BE2C (cell line): ENCODE results near the gene DAB2IP.
A peak's percentile ranks its signal among the peaks of the same experiment; 100 is the strongest.

Source experiments
- DNase-seq: peaks from one replicate; pipeline ENCODE4 v3.0.0-alpha.2; 2020
- H3K27me3 ChIP-seq: fragments of 250-450 bp; sonication (Bioruptor Pico); 2 replicates; pipeline ENCODE4 v1.5.1; 2020; ENCODE audit warnings: mild to moderate bottlenecking
- H3K36me3 ChIP-seq: fragments of 250-450 bp; sonication (Bioruptor Pico); 2 replicates; pipeline ENCODE4 v1.5.1; 2020; ENCODE audit warnings: mild to moderate bottlenecking
- H3K4me1 ChIP-seq: fragments of 250-450 bp; sonication (Bioruptor Pico); 2 replicates; pipeline ENCODE4 v1.5.1; 2020
- H3K4me3 ChIP-seq: 2 replicates; pipeline ENCODE4 v1.5.1; 2011; ENCODE audit warnings: low read depth, low read length
- H3K9me3 ChIP-seq: fragments of 250-450 bp; sonication (Bioruptor Pico); 2 replicates; pipeline ENCODE4 v1.5.1; 2020
- TF ChIP-seq, protein P1 (sequence below): IDR thresholded peaks from 2 replicates; pipeline ENCODE4 v1.5.1; 2012; ENCODE audit warnings: mild to moderate bottlenecking, low read depth, low read length

Gene DAB2IP

DNA sequence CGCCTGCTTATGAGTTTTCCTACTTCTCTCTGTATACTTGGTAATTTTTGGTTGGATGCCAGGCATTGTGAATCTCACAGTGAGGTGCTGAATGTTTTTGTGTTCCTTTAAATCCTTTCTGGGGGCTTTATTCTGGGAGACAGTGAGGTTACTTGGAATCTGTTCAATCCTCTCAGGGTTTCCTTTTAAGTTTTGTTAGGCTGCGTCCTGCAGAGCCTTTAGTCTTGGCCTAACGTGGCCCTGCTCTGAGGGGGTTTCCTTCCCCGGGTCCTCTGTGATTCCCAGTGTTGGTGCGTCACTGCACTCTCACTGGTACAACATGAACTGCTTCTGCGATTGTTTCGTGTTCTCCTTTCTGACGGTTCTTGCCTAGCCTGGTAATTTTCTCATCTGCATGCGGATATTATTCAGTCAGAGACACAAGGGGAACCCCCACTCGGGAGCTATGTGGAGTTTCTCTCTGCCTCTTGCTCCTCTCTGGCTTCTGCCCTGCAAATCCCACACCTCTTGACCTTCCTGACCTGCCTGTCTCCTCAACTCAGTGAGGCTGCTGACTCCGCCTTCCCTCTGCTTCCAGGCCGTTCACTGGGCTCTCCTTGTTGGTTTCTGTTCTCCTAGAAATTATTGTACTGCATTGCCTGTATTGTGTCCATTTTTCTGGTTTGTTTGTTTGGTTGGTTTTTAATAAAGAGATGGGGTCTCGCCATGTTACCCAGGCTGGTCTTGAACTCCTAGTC, 128.1 kb downstream of the DAB2IP start:
- Histone ChIP-seq H3K9me3 (no peaks in the 10 kb centered on the region), H3K4me1 (peaks cover 24% of the 10 kb centered on the region), H3K27me3 (no peaks in the 10 kb centered on the region), H3K4me3 (no peak overlapping the region), H3K36me3 (peaks cover 40% of the 10 kb centered on the region)
- TF ChIP-seq, protein P1, sequence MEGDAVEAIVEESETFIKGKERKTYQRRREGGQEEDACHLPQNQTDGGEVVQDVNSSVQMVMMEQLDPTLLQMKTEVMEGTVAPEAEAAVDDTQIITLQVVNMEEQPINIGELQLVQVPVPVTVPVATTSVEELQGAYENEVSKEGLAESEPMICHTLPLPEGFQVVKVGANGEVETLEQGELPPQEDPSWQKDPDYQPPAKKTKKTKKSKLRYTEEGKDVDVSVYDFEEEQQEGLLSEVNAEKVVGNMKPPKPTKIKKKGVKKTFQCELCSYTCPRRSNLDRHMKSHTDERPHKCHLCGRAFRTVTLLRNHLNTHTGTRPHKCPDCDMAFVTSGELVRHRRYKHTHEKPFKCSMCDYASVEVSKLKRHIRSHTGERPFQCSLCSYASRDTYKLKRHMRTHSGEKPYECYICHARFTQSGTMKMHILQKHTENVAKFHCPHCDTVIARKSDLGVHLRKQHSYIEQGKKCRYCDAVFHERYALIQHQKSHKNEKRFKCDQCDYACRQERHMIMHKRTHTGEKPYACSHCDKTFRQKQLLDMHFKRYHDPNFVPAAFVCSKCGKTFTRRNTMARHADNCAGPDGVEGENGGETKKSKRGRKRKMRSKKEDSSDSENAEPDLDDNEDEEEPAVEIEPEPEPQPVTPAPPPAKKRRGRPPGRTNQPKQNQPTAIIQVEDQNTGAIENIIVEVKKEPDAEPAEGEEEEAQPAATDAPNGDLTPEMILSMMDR, result no peak
- DNase-seq, result peak; percentile 2

DNA sequence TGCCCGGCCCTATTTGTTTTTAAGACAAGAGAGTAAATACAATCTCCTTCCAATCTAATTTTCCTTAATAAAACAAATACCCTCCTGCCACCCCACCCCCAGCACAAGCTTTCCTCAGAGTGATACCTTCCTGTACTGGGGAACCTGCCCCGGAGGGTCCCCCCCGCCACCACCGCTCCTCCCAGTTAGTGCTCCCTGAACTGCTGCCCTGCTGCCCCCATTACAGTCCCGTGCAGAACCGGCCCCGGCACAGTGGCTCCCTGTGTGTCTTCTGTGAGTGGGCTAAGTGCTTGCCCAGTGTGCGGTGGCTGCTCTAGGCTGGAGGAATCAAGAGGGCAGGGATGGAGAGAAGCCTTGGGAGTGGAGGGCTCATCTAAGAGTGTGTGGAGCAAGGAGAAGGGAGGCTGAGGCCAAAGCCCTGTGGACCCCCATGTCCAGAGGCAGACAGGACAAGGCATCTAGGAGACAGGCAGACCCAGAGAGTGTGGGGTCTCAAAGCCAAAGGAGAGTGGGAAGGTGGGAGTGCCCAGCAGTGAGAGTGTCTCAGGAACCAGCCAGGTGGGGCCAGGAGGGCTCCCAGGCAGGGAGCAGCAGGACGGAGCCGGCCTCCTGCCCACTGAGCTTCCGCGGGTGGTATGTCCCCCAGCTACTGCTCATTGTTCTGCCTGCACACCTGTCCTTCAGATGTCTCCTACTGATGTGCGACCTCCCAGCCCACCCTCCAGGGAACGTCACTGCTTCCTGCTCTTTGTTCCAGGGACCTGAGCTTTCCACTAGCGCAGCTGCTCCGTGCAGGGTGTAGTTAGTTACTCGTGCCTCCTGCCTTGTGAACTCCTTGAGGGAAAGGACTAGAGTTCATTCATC, 129.0 kb downstream of the DAB2IP start:
- Histone ChIP-seq H3K4me3 (no peak overlapping the region), H3K4me1 (peaks cover 25% of the 10 kb centered on the region), H3K9me3 (no peaks in the 10 kb centered on the region), H3K27me3 (no peaks in the 10 kb centered on the region), H3K36me3 (peaks cover 38% of the 10 kb centered on the region)
- TF ChIP-seq, protein P1, result no peak
- DNase-seq, result peak; percentile 7

DNA sequence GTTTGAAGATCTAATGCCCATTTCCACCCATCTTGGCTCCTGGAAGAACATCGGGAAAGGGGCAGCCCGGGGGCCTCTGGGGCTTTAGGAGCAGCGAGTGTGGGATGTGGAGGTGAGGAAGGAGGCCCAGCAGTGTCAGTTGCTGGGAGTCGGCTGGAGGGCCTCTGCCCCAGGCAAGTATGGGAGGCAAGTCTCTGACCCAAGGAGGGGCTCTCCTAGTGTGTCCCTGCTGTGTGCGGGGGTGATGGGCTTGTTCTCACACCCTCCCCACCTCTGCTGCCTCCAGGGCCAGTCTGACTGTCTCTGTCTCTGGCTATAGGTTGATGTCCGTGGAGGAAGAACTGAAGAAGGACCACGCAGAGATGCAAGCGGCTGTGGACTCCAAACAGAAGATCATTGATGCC, 129.7 kb downstream of the DAB2IP start:
- peak; percentile 3 for DNase-seq
- H3K4me1 ChIP-seq, result peaks cover 25% of the 10 kb centered on the region
- no peak overlapping the region for H3K4me3 ChIP-seq
- peaks cover 38% of the 10 kb centered on the region for H3K36me3 ChIP-seq
- TF ChIP-seq, protein P1, result no peak
- H3K27me3 ChIP-seq, result no peaks in the 10 kb centered on the region
- no peaks in the 10 kb centered on the region for H3K9me3 ChIP-seq

DNA sequence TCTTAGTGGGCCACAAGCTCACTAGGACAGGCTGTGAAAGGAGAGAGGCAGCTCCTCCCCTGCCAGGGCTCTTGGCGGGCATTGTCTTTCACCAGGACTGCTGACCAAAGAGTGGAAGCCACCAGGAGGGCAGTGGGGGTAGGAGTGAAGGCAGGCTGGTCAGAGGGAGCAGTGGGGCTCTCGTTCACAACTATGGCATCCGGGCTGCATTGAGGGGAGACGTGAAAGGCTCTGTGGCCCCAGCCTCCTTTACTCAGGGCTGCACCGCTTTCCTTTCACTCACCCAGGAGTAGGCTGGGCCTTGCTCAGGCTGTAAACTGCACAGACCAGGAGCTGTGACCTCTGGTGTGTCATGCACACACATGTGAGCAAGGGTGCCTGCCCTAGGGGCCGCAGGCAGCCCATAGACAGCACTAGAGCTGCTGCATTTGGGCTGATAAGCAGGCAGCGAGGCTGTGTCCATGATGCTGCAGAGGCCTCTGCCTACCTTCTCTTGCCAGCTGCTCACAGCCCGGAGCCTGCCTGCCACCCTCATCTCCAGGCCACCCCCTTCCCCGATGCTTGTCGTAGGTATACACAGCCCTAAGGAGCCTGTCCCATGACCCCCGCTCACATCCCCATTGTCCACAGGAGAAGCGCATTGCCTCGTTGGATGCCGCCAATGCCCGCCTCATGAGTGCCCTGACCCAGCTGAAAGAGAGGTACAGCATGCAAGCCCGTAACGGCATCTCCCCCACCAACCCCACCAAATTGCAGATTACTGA, 130.4 kb downstream of the DAB2IP start:
- DNase-seq, result peak; percentile 5
- H3K4me1 ChIP-seq, result peaks cover 25% of the 10 kb centered on the region
- TF ChIP-seq, protein P1, result no peak
- H3K9me3 ChIP-seq, result no peaks in the 10 kb centered on the region
- H3K27me3 ChIP-seq, result no peaks in the 10 kb centered on the region
- no peak overlapping the region for H3K4me3 ChIP-seq
- peaks cover 35% of the 10 kb centered on the region for H3K36me3 ChIP-seq

DNA sequence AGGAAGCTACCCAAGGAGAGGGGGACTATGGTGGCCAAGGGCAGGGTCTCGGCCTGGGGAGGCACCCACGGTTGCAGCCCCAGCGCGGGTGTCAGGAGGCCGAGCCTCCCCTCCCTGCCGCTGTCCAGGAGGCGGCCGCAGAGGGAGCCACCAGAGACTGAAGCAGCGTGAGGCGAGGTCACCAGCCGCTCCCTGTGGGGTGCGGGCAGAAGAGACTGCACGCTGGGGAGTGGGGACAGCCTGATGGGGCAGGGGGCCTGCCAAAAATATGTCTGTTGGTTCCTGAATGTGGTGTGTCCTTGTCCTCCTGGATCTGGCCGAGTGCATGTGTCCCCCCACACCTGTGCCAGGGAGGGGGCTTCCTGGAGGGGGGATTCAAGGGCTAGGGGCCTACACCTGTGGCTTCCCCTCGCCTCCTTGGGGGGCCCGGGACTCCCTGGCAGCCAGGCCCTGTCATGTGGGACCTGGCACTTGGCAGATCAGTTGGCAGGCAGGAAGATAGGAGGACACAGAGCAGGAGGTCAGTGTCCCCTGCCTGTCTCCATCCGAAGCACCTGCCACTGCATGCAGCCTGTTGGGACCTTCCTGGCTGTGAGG, 131.2 kb downstream of the DAB2IP start:
- Histone ChIP-seq H3K4me3 (no peak overlapping the region), H3K4me1 (peaks cover 25% of the 10 kb centered on the region), H3K9me3 (no peaks in the 10 kb centered on the region), H3K27me3 (no peaks in the 10 kb centered on the region), H3K36me3 (peaks cover 32% of the 10 kb centered on the region)
- peak; percentile 7 for DNase-seq
- TF ChIP-seq, protein P1, result no peak
